RKO (cell line): ENCODE results near the gene ALG1.
"Not testable (repeated sequence)": the region's sequence is repeated elsewhere in the genome, so short reads cannot be mapped to it uniquely, and the experiment has no call there.

Experiments
- DNase-seq: peaks from one replicate; pipeline ENCODE4 v3.0.0-alpha.2; 2016; ENCODE audit warnings: low spot score

ALG1 gene

DNA sequence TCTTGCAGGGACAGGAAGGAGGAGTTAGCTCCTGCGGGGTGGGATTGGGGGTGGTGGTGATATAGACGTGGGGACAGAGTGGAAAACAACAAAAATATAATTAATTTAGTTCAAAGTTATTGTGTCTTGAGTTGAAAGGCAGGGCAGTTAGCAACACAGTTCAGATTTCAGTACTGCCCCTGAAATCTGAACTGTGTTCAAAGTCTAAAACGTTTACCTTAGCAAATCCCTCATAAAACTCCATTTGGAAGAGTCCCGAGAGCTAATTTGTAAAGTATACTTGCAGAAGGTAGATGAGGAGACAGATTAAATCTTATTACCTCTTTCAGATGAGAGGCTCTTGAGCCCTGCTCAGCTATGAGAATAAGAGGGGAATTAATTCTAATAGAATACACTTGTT is 27.5 kb downstream of the ALG1 start:
- DNase-seq: not testable (repeated sequence)

DNA sequence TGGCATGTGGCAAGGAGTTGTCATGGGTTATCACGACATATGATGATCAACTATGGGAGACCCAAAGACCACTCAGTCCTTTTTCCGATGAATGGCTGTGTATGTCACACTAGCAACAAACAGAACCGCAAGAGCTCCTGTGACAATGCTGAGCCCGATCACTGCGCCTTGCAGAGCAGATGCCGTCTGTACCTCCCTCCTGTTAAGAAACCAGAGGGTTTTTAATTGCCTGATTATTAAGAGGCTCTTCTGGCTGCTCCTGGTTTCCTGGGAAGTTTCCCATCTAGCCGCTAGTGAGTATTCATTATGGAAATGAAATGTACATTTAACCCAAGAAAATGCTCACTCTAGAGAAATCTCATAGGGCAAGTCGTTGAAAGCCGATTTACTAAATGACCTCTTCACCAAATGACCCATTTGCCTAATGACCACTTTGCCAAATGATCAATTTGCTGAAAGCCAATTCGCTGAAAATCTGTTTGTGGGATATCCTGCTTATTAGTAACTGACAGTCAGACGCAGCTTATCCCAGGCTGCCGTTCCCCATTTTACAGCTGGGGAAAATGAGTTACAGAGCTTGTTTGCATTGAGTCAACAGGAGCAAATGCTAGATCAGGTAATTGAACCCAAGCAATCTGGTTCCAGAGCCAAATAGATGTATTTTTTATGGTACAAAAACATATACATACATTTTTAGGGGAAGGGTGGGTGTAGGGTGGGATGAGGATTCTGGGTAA is 31.8 kb downstream of the ALG1 start:
- DNase-seq: not testable (repeated sequence)

DNA sequence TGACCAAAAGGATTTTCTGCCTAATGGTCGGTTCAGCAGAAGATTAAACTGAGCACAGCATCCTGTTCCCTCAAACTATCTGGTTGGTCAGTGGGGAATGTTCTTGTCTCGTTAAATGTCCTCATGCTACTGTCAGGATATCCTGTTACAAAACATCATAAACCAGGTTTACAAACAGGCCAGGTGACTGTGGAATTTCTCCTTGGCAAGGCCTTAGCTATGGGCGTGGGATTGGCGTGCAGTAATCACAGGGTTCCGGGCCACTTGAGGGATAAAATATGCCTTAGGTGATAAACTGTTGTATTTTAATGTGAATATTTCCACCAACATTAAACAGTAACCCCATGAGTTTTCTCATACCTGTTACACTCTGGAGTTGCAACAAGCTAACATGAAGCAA is 33.4 kb downstream of the ALG1 start:
- not testable (repeated sequence) for DNase-seq

- no peak for DNase-seq
Observed at GRCh38 chr16:5108505-5109158, 37.0 kb downstream of the ALG1 start.

DNA sequence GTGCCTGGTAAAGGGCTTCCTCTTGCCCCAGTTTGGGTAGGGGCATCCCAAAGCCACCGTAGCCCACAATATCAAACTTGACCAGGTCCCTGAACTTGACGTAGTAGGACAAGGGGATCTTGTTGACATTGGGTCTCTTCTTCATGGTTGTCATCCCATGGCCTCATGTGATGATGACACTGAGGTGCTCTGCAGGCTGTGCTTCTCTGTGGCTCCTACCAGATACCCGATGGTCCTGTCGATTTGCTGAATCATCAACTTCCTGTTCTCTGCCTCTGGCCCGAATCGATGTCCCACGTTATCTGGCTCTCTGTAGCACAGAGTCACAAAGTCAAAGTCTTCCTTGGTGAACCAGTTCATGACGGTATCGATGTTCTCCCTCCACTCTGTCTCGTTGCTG is 39.3 kb downstream of the ALG1 start:
- DNase-seq: not testable (repeated sequence)

DNA sequence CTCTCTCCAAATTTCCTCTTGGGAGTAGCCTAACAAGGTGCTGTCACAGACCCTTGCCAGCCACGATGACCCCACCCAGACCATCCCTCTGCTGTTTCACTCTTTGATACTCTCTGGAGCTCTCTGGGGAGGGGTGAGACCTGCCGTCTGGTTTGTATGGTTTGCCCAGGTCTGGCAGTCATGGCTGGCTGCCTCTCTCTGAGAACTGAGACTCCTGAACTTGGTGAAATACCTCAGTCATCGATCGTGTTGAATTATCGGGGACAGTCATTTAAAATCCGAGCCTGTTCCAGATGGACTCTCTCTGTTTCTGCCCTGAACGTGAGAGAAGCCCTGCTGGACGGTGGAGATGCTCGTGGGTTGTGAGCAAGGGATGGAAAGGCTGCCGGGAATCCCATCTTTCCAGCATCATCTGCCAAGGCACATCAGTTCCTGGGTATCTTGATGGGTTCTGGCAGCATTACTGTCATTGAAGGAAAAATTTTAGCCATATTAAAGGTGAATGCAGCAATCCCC is 45.2 kb downstream of the ALG1 start:
- DNase-seq: not testable (repeated sequence)

- DNase-seq: not testable (repeated sequence)
Observed at GRCh38 chr16:5117300-5118087, 45.9 kb downstream of the ALG1 start.

GRCh38 chr16:5131467-5132004 is 59.9 kb downstream of the ALG1 start:
- DNase-seq: not testable (repeated sequence)

DNA sequence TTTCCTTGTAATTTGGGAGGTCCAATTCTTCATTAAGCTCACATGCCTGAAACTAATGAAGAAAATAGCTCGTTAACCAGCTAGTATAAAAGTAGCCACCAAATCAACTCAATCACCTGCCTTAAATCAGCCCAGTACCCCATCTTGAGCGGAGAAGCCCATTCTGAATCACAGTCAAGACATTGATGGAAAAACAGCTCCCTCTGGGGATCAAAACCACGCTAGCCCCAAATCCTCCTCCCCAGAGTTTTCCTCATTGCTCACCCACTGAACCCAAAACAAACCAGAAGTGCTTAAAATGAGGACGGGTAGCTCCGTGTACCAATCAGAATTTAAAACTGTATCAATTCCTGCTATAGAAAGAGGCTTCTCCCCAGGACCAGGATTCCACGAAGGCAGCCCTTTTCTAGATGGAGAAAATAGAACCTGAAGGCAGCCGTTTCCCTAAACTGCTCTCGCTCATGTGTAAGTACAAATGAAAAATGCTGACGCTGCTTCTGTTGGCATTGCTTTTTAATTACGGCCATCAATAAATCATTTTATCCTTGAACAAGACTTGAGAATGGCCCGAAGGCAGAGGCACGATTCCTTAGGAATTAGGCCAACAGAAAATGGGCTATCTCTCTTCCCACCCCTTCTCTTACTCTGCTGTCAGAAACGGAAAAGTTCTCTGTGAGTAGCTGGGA is 61.4 kb downstream of the ALG1 start:
- not testable (repeated sequence) for DNase-seq

GRCh38 chr16:5134739-5135452 is 63.3 kb downstream of the ALG1 start:
- not testable (repeated sequence) for DNase-seq
